ENCODE measurements around the gene FAAH.

Gene FAAH

GRCh38 chr1:46451948-46452930 is 58.1 kb downstream of the FAAH start:
- no peak for DNase-seq

DNA sequence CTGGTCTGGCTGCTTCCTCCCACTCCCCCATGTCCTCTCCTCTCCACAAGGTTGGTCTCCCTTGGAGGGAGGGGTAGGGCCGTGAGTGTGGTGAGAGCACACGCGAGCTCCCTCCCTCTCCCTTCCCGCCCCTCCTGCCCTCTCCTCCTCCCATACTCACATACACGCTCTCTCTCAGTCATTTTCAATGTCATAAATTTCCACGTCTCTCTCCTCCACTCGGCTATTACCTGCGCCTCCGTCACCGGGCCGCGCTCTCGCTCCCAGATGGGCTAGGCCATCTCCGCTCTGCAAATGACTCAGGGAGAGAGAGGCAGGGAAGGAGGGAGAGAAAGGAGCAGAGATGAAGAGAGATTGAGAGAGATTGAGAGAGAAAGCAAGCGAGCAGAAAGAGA is 58.8 kb downstream of the FAAH start:
- no peak for DNase-seq

DNA sequence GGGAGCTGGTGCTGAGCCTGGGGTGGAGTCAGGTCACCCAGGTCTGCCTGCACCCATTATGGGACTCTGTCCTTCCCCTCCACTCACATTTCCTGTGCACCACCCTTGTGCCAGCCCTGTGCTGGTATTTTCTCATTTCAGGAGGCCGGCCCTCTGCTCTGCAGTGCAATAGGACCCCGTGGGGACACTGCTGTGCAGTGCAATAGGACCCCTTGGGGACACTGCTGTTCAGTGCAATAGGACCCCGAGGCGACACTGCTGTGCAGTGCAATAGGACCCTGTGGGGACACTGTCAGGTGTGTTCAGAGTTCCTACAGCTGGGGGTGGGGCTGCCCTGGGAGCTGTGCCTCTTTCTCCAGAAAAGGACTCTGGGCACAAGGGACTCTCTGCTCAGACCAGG is 59.3 kb downstream of the FAAH start:
- no peak for DNase-seq

- no peak for DNase-seq
Observed at GRCh38 chr1:46455951-46456350, 61.8 kb downstream of the FAAH start.

GRCh38 chr1:46456411-46456963 is 62.4 kb downstream of the FAAH start:
- DNase-seq, result no peak

GRCh38 chr1:46457178-46457577 is 63.1 kb downstream of the FAAH start:
- DNase-seq, result no peak

- no peak for DNase-seq
Observed at GRCh38 chr1:46458190-46458589, 64.1 kb downstream of the FAAH start.

DNA sequence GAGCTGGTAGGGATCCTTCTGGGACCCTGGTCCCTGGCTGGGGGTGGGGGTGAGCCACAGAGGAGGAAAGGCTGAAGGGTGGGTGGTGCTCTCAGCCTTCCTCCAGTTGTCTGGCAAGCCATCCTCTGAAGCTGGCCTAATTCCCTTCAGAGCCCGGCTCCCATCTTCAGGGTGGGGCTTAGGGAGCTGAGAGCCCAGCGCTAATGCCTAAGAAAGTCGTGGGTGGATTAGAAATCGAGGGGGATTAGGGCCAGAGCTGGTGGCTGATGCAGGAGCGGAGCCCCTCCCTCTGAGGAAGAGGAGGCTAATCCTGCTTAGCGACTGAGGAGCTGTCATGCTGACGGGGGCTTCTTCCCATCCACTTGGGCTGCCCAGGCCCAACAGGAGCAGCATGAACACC is 64.7 kb downstream of the FAAH start:
- no peak for DNase-seq

DNA sequence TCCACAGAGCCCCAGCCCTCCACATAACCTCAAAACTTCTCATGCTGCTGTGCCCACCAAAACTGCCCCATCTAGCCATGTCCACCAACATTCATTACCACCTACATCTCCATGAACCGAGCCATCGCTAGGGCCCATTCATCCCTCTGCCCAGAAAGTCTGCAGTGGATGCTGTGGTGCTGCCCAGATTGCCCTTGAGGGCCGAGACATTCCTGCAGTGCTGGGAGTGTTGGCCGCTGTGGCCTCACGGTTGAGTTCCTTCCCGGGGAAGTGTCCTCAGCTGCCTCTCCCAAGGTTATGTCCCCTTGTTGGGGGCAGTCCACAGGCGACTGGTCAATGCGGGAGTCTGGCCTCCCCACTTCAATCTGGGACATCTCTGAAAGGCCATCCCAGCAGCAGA is 65.2 kb downstream of the FAAH start:
- no peak for DNase-seq

GRCh38 chr1:46461017-46461808 is 67.1 kb downstream of the FAAH start:
- no peak for DNase-seq

DNA sequence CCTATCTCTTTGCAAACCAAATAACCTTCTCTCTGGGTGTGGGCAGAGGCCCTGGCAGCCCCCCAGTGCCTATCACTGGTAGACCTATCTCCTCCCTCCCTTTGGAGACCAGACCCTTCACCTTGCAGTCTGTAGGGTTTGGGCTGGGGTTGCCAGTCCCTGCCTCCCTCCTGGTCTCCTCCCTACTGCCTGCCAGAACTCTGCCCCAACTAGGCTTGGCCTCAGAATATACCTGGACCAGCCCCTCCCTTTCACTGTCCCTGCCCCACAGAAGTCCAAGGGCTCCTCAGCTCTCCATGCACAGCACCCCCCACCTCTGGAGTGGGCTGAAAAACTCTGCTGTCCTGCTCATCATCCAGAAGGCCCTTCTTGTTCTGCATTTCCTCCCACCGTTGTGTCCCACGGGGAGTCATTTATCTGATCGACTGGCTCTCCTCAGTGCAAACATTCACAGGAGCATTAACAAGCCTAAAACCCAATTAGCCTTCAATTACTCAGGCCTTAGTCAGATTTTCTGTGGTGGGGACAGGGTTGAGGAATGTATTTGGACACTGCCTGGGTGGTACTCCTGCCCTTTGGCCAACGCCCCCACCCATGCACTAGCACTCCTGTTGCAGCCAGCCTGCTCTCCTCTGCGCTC is 67.8 kb downstream of the FAAH start:
- DNase-seq, result no peak
